Naive B cell (primary cell): Measurements from ENCODE around the gene ENOPH1. TPM values are rescaled to one million over a fixed set of nuclear protein-coding genes. Genes with fewer than 3 reads are reported as not detected.

ENCODE experiments used
- ATAC-seq, 2 donors: fragments of 150-1000 bp; cut with Tn5 transposase; 2 replicates each; pipeline ENCODE4 v1.10.0; 2021; ENCODE audit warnings: low read depth in 2 of 2, mild to moderate bottlenecking in 2 of 2, moderate library complexity in 2 of 2
- DNase-seq: peaks from one replicate; pipeline ENCODE4 v3.0.0; 2022
- H3K27ac Mint-ChIP-seq, 6 donors: one replicate each; pipeline ENCODE4 v1.8.0; 2020 to 2022; ENCODE audit warnings: mild to moderate bottlenecking in 6 of 6, mixed read lengths in 6 of 6, moderate library complexity in 5 of 6, inconsistent platforms in 2 of 6
- H3K27me3 Mint-ChIP-seq, 3 donors: one replicate each; pipeline ENCODE4 v1.8.0; 2021 to 2022; ENCODE audit warnings: mixed read lengths in 3 of 3, mild to moderate bottlenecking in 1 of 3
- H3K36me3 Mint-ChIP-seq, 2 donors: one replicate each; pipeline ENCODE4 v1.8.0; 2020 to 2022; ENCODE audit warnings: mixed read lengths in 2 of 2, inconsistent platforms in 1 of 2, mild to moderate bottlenecking in 1 of 2
- H3K4me1 Mint-ChIP-seq, 3 donors: one replicate each; pipeline ENCODE4 v1.8.0; 2020 to 2022; ENCODE audit warnings: mixed read lengths in 3 of 3, inconsistent platforms in 1 of 3, mild to moderate bottlenecking in 1 of 3, moderate library complexity in 1 of 3
- H3K4me3 Mint-ChIP-seq, 8 donors: one replicate each; pipeline ENCODE4 v1.8.0; 2020 to 2022; ENCODE audit warnings: mild to moderate bottlenecking in 8 of 8, mixed read lengths in 8 of 8, moderate library complexity in 8 of 8, inconsistent platforms in 2 of 8
- H3K9me3 Mint-ChIP-seq, 7 donors: one replicate each; pipeline ENCODE4 v1.8.0; 2020 to 2022; ENCODE audit warnings: mixed read lengths in 7 of 7, mild to moderate bottlenecking in 5 of 7, inconsistent platforms in 2 of 7, moderate library complexity in 1 of 7
- polyA plus RNA-seq, 6 donors: library from polyadenylated mRNA; unstranded; fragments of 300-500 nt; fragmentation: Illumina TruSeq; gene quantifications; one replicate each; pipeline ENCODE4 v1.2.3, GENCODE V29; 2021; ENCODE audit warnings: low read depth in 6 of 6

The ENOPH1 gene
- polyA plus RNA-seq, 6 donors from 2014 or later = 38.3 to 91.0 (median 39.1) TPM

DNA sequence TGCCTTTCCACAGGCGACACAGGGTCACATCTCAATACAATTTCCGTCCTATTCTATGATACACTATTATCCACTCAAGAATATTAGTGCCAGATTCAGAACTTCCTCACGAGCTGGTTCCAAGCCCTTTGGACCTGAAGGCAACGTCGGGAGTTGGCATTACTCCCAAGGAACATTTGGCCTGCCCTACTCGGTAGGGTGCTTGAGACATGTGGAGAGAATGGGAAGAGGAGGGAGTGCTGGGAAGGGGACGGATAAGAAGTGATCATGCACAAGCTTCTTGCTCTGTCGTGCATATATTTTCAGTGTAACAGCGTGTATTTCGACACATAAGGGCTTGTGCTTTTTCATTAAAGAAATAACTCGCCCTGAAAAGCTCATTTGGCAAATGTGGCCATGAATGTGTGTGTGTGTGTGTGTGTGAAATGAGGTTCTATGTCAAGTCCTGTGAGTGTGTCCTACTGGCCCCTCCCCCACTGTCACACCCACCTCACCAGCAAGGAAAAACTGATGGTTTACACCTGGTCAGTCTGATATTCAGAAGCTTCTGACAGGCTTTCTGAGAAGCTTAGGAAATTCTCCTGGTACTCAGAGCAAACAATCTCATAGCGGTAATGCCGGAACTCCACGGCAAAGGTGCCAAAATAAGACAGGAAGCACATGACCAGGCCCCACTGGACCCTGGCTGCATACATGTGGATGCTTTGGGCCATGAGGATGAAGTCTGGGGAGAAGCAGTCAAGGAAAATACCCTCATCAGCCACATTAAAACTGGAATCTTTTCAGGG is 54.8 kb downstream of the ENOPH1 start:
- no peaks in the 10 kb centered on the region for H3K27me3 Mint-ChIP-seq
- no peak overlapping the region for H3K4me3 Mint-ChIP-seq
- ATAC-seq (no peak), DNase-seq (no peak)
- H3K4me1 Mint-ChIP-seq = no peaks in the 10 kb centered on the region
- H3K36me3 Mint-ChIP-seq = peaks cover 8 to 11% of the 10 kb centered on the region in 2 donors
- H3K9me3 Mint-ChIP-seq = no peaks in the 10 kb centered on the region
- H3K27ac Mint-ChIP-seq = no peak overlapping the region

GRCh38 chr4:82489076-82489475 is 58.7 kb downstream of the ENOPH1 start:
- no peaks in the 10 kb centered on the region for H3K9me3 Mint-ChIP-seq
- no peaks in the 10 kb centered on the region for H3K36me3 Mint-ChIP-seq
- no peak overlapping the region for H3K27ac Mint-ChIP-seq
- H3K27me3 Mint-ChIP-seq = no peaks in the 10 kb centered on the region
- DNase-seq (no peak), ATAC-seq (no peak)
- H3K4me3 Mint-ChIP-seq = no peak overlapping the region
- H3K4me1 Mint-ChIP-seq = no peaks in the 10 kb centered on the region

GRCh38 chr4:82489987-82490386 is 59.6 kb downstream of the ENOPH1 start:
- Mint-ChIP-seq H3K4me3 (no peak overlapping the region), H3K9me3 (no peaks in the 10 kb centered on the region), H3K27ac (no peak overlapping the region), H3K36me3 (no peaks in the 10 kb centered on the region), H3K27me3 (no peaks in the 10 kb centered on the region), H3K4me1 (no peaks in the 10 kb centered on the region)
- no peak for ATAC-seq
- no peak for DNase-seq

GRCh38 chr4:82491251-82491960 is 61.0 kb downstream of the ENOPH1 start:
- no peak for ATAC-seq
- H3K9me3 Mint-ChIP-seq = no peaks in the 10 kb centered on the region
- H3K4me1 Mint-ChIP-seq = no peaks in the 10 kb centered on the region
- H3K27ac Mint-ChIP-seq = no peak overlapping the region
- DNase-seq = no peak
- H3K4me3 Mint-ChIP-seq = no peak overlapping the region
- H3K27me3 Mint-ChIP-seq = no peaks in the 10 kb centered on the region
- no peaks in the 10 kb centered on the region for H3K36me3 Mint-ChIP-seq

GRCh38 chr4:82493721-82494425 is 63.5 kb downstream of the ENOPH1 start:
- Mint-ChIP-seq H3K4me3 (no peak overlapping the region), H3K36me3 (no peaks in the 10 kb centered on the region), H3K27ac (no peak overlapping the region), H3K9me3 (no peaks in the 10 kb centered on the region), H3K4me1 (no peaks in the 10 kb centered on the region), H3K27me3 (no peaks in the 10 kb centered on the region)
- ATAC-seq = no peak
- DNase-seq = no peak

DNA sequence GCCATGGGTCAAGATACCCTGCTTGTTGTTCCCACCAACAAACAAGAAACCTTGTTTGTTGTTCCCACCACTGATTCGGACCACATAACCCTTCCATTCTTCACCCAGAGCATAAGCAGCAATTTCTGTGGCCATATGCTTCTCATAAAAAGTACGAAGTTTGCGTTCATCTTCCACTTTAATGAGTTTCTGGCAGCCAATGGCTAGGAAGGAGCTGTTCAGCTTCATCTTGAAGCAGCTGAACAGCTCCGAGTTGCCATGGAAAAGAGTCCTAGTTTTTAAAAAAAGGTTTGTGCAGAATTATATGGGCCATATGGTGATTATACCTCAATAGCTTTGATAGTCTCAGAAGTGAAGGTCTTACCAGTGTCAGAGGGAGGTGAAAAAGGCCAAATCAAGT is 65.3 kb downstream of the ENOPH1 start:
- no peaks in the 10 kb centered on the region for H3K27me3 Mint-ChIP-seq
- no peak overlapping the region for H3K27ac Mint-ChIP-seq
- no peak overlapping the region for H3K4me3 Mint-ChIP-seq
- no peaks in the 10 kb centered on the region for H3K4me1 Mint-ChIP-seq
- no peaks in the 10 kb centered on the region for H3K36me3 Mint-ChIP-seq
- DNase-seq (no peak), ATAC-seq (no peak)
- H3K9me3 Mint-ChIP-seq = no peaks in the 10 kb centered on the region

DNA sequence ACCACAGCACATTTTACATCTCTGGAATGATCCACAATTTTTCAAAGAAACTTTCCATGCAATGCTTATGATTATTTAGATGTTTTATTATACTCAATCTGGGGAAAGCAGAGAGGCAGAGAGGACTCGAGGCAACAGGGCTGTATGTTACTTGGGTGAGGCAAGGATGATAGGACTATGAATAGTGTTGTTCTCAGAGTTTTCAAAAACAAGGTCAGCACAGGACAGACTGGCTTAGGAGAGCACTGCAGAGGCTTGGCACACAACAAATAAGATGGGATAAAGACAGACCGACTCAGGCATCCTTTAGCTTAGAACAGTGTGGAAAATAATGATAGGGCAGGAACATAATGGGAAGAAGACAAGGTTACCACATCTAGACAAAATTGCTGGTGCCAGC is 66.0 kb downstream of the ENOPH1 start:
- no peaks in the 10 kb centered on the region for H3K9me3 Mint-ChIP-seq
- no peak overlapping the region for H3K4me3 Mint-ChIP-seq
- no peaks in the 10 kb centered on the region for H3K27me3 Mint-ChIP-seq
- H3K27ac Mint-ChIP-seq = peak overlapping the region in 1 of 6 donors; percentile 10
- H3K4me1 Mint-ChIP-seq = no peaks in the 10 kb centered on the region
- H3K36me3 Mint-ChIP-seq = no peaks in the 10 kb centered on the region
- no peak for DNase-seq
- ATAC-seq = no peak

- DNase-seq = no peak
- Mint-ChIP-seq H3K4me1 (no peaks in the 10 kb centered on the region), H3K36me3 (no peaks in the 10 kb centered on the region), H3K27me3 (no peaks in the 10 kb centered on the region), H3K9me3 (no peaks in the 10 kb centered on the region), H3K27ac (no peak overlapping the region), H3K4me3 (no peak overlapping the region)
- ATAC-seq = no peak
Observed at GRCh38 chr4:82499738-82500434, 69.5 kb downstream of the ENOPH1 start.

DNA sequence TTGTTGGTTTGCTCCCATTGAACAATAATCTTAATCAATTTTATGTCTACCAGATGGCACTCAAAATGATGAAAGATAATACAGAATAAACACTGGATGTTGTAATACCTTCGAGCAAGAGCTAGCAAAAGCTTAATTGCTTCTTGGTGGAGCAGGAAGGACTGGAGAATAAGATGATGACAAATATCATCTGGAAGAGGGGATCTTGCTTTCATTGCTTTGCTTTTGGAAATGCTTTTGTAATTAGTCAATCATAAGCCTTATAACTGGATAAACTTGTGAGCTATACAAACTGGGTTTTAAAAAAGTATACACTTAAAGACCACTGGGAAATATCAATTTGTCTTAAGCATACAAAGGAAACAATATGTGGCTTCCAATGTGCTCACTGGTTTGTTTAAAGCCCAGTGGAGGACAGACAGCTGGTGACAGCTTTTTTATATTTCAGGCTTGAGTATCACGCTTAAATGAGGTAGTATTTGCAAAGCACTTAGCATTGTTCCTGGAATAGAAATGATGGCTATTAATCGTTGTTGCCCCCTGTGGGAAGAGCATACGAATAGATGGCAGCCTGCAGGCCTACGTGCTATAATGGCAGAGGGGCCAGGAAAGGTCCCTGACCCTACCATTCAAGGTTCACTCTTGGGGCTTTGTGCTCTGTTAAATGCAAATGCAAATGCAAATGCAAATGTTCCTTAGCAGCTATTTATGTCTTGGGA is 70.2 kb downstream of the ENOPH1 start:
- Mint-ChIP-seq H3K4me1 (no peaks in the 10 kb centered on the region), H3K27me3 (no peaks in the 10 kb centered on the region), H3K9me3 (no peaks in the 10 kb centered on the region), H3K4me3 (no peak overlapping the region), H3K36me3 (no peaks in the 10 kb centered on the region), H3K27ac (no peak overlapping the region)
- no peak for ATAC-seq
- no peak for DNase-seq

- no peak overlapping the region for H3K27ac Mint-ChIP-seq
- ATAC-seq = no peak
- H3K9me3 Mint-ChIP-seq = no peaks in the 10 kb centered on the region
- H3K4me3 Mint-ChIP-seq = no peak overlapping the region
- DNase-seq = no peak
- no peaks in the 10 kb centered on the region for H3K27me3 Mint-ChIP-seq
- no peaks in the 10 kb centered on the region for H3K36me3 Mint-ChIP-seq
- H3K4me1 Mint-ChIP-seq = no peaks in the 10 kb centered on the region
Observed at GRCh38 chr4:82501154-82501442, 70.7 kb downstream of the ENOPH1 start.

- H3K27me3 Mint-ChIP-seq = no peaks in the 10 kb centered on the region
- no peak overlapping the region for H3K4me3 Mint-ChIP-seq
- H3K9me3 Mint-ChIP-seq = no peaks in the 10 kb centered on the region
- DNase-seq (no peak), ATAC-seq (no peak)
- H3K36me3 Mint-ChIP-seq = no peaks in the 10 kb centered on the region
- H3K4me1 Mint-ChIP-seq = no peaks in the 10 kb centered on the region
- no peak overlapping the region for H3K27ac Mint-ChIP-seq
Observed at GRCh38 chr4:82508011-82508410, 77.6 kb downstream of the ENOPH1 start.

DNA sequence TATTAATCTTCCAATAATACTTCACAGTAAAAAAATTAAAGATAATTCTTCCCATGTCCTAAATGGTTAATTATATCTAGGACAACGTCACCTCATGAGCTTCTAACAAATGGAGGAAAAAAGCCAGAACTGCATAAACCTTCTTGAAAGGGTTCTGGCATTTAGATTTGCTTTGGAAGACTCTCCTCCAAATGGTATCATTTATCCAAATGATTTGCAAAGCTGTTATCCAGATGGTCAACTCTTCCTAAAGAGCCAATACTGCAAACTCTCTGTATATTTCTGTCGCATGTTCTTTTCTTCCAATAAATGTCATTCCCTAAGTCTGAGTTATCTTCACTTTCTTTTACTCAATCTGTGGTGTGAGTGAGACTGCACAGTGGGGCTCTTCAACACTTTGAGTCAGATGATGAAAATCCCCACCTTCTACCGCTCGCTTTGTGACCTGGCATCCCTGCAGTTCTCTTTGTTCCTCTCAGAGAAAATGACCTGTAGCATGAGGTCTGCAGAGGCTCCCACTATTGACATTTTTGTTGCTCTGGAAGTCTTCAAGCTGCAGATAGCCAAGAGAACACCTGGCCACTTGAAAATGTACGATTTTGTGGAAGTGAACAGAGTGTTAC is 78.5 kb downstream of the ENOPH1 start:
- no peak for ATAC-seq
- no peaks in the 10 kb centered on the region for H3K4me1 Mint-ChIP-seq
- peak overlapping the region in 1 of 8 donors; percentile 77 for H3K4me3 Mint-ChIP-seq
- H3K27me3 Mint-ChIP-seq = peaks cover 0 to 4% (median 3%) of the 10 kb centered on the region in 3 donors
- no peak overlapping the region for H3K27ac Mint-ChIP-seq
- DNase-seq = no peak
- no peaks in the 10 kb centered on the region for H3K9me3 Mint-ChIP-seq
- peaks cover 0 to 2% of the 10 kb centered on the region in 2 donors for H3K36me3 Mint-ChIP-seq

DNA sequence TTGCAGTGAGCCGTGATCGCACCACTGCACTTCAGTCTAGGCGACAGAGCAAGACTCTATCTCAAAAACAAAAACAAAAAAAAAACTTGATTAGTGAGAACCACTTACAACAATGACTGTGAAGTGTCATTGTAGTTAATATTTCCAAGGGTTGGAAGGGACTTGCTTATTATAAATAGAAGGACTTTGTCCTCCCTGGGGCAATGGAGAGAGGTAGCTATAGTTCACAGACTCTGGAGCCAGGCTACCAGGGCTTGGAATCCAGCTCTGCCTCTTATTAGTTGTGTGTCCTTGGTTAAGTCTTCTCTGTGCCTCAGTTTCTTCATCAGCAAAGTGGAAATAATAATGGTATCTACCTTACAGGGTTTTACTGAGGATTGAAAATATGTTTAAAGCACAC is 79.8 kb downstream of the ENOPH1 start:
- H3K27ac Mint-ChIP-seq = no peak overlapping the region
- peaks cover 0 to 11% of the 10 kb centered on the region in 2 donors for H3K36me3 Mint-ChIP-seq
- H3K27me3 Mint-ChIP-seq = peaks cover 3 to 14% (median 13%) of the 10 kb centered on the region in 3 donors
- DNase-seq = no peak
- H3K9me3 Mint-ChIP-seq = no peaks in the 10 kb centered on the region
- ATAC-seq = no peak
- no peak overlapping the region for H3K4me3 Mint-ChIP-seq
- H3K4me1 Mint-ChIP-seq = no peaks in the 10 kb centered on the region
